OCI-LY3 (cell line): ENCODE results near the gene IRX4.

Experiments used
- H2AFZ ChIP-seq: fragments of 200-600, 300-600 bp; shearing (Covaris generic); 2 replicates; pipeline ENCODE4 v1.6.0; 2014; ENCODE audit warnings: antibody characterized with exemption, low read depth, low read length
- H3K27ac ChIP-seq: fragments of 200-600, 300-600 bp; sonication (generic); 2 replicates; pipeline ENCODE4 v1.5.1; 2014; ENCODE audit warnings: mild to moderate bottlenecking, low read length, moderate library complexity, mixed read lengths
- H3K27me3 ChIP-seq: fragments of 200-600, 300-600 bp; sonication (generic); 2 replicates; pipeline ENCODE4 v1.6.1; 2014; ENCODE audit warnings: low read depth, low read length, mixed read lengths
- H3K36me3 ChIP-seq: fragments of 200-600, 300-600 bp; sonication (generic); replicated peaks from 2 replicates; pipeline ENCODE3; 2014; ENCODE audit warnings: low read depth, low read length, mixed read lengths
- H3K4me1 ChIP-seq: fragments of 300-600, 200-600 bp; sonication (generic); 2 replicates; pipeline ENCODE4 v1.6.1; 2014; ENCODE audit warnings: low read length, mixed read lengths
- H3K4me2 ChIP-seq: fragments of 200-600, 300-600 bp; sonication (generic); 2 replicates; pipeline ENCODE4 v1.6.1; 2014; ENCODE audit warnings: low read length, mixed read lengths
- H3K4me3 ChIP-seq: fragments of 300-600, 200-600 bp; sonication (generic); 2 replicates; pipeline ENCODE4 v1.5.1; 2014; ENCODE audit warnings: antibody characterized with exemption, mild to moderate bottlenecking, low read length, moderate library complexity
- H3K79me2 ChIP-seq: fragments of 300-600, 200-600 bp; shearing (Covaris generic); 2 replicates; pipeline ENCODE4 v1.6.1; 2014; ENCODE audit warnings: mild to moderate bottlenecking, low read length, mixed read lengths
- H3K9ac ChIP-seq: fragments of 300-600, 200-600 bp; shearing (Covaris generic); 2 replicates; pipeline ENCODE4 v1.6.0; 2014; ENCODE audit warnings: mild to moderate bottlenecking, low read length, moderate library complexity
- H3K9me3 ChIP-seq: fragments of 200-600, 300-600 bp; shearing (Covaris generic); 2 replicates; pipeline ENCODE4 v1.6.1; 2014; ENCODE audit warnings: low read length, mixed read lengths; ENCODE audit not compliant: insufficient read depth
- H4K20me1 ChIP-seq: fragments of 200-600, 300-600 bp; sonication (generic); 2 replicates; pipeline ENCODE4 v1.6.1; 2016; ENCODE audit warnings: low read length, mixed read lengths; ENCODE audit not compliant: insufficient read depth
- CTCF ChIP-seq: fragments of 200-600, 300-600 bp; sonication (generic); IDR thresholded peaks from 2 replicates; pipeline ENCODE4 v1.5.1; 2014; ENCODE audit warnings: antibody characterized with exemption, low read length, low read depth
- EZH2phosphoT487 ChIP-seq: fragments of 200-600 bp; shearing (Covaris generic); IDR thresholded peaks from 2 replicates; pipeline ENCODE4 v1.6.1; 2018; ENCODE audit warnings: antibody characterized with exemption, mixed run types, low read depth

The IRX4 gene

GRCh38 chr5:1878050-1878849 is 4.5 kb downstream of the IRX4 start:
- Histone ChIP-seq H4K20me1 (no peaks in the 10 kb centered on the region), H3K9me3 (no peaks in the 10 kb centered on the region), H3K4me2 (no peak overlapping the region), H3K4me1 (no peaks in the 10 kb centered on the region), H3K4me3 (no peak overlapping the region), H3K36me3 (no peaks in the 10 kb centered on the region), H3K27ac (no peak overlapping the region), H3K9ac (no peak overlapping the region), H2AFZ (no peak overlapping the region), H3K79me2 (no peaks in the 10 kb centered on the region), H3K27me3 (no peaks in the 10 kb centered on the region)
- TF ChIP-seq EZH2phosphoT487: no peak
- no peak for TF ChIP-seq CTCF

GRCh38 chr5:1877103-1878049 is 5.3 kb downstream of the IRX4 start:
- no peaks in the 10 kb centered on the region for H3K4me1 ChIP-seq
- no peaks in the 10 kb centered on the region for H3K79me2 ChIP-seq
- no peaks in the 10 kb centered on the region for H3K36me3 ChIP-seq
- H3K4me2 ChIP-seq: no peak overlapping the region
- TF ChIP-seq EZH2phosphoT487 (no peak), CTCF (no peak)
- H3K27me3 ChIP-seq: no peaks in the 10 kb centered on the region
- no peak overlapping the region for H2AFZ ChIP-seq
- no peak overlapping the region for H3K27ac ChIP-seq
- H3K9ac ChIP-seq: no peak overlapping the region
- no peaks in the 10 kb centered on the region for H3K9me3 ChIP-seq
- no peak overlapping the region for H3K4me3 ChIP-seq
- no peaks in the 10 kb centered on the region for H4K20me1 ChIP-seq

GRCh38 chr5:1876660-1877064 is 6.1 kb downstream of the IRX4 start:
- Histone ChIP-seq H3K36me3 (no peaks in the 10 kb centered on the region), H2AFZ (no peak overlapping the region), H3K27ac (no peak overlapping the region), H3K9ac (no peak overlapping the region), H3K9me3 (no peaks in the 10 kb centered on the region), H3K4me1 (no peaks in the 10 kb centered on the region), H4K20me1 (no peaks in the 10 kb centered on the region), H3K27me3 (no peaks in the 10 kb centered on the region), H3K4me3 (no peak overlapping the region), H3K4me2 (no peak overlapping the region), H3K79me2 (no peaks in the 10 kb centered on the region)
- TF ChIP-seq EZH2phosphoT487: no peak

GRCh38 chr5:1875843-1876659 is 6.7 kb downstream of the IRX4 start:
- Histone ChIP-seq H3K27me3 (no peaks in the 10 kb centered on the region), H3K27ac (no peak overlapping the region), H4K20me1 (no peaks in the 10 kb centered on the region), H3K9me3 (no peaks in the 10 kb centered on the region), H3K36me3 (no peaks in the 10 kb centered on the region), H3K79me2 (no peaks in the 10 kb centered on the region), H2AFZ (no peak overlapping the region), H3K9ac (no peak overlapping the region), H3K4me1 (no peaks in the 10 kb centered on the region), H3K4me3 (no peak overlapping the region), H3K4me2 (no peak overlapping the region)
- TF ChIP-seq CTCF: no peak
- TF ChIP-seq EZH2phosphoT487: no peak
